Smooth muscle cell (in vitro differentiated cells): Measurements from ENCODE around the gene INTS11. TPM values are rescaled to one million over a fixed set of nuclear protein-coding genes. Genes with fewer than 3 reads are reported as not detected.

Experiments
- DNase-seq: peaks from one replicate; lab custom pipeline; 2025; ENCODE audit not compliant: unreplicated experiment; lab: John Stamatoyannopoulos, UW
- H2AFZ ChIP-seq: fragments of 200-600 bp; sonication (generic); 2 replicates; pipeline ENCODE4 v1.6.0; 2016; ENCODE audit warnings: antibody characterized with exemption, low read depth, mild to moderate bottlenecking
- H3F3A ChIP-seq: fragments of 200-600 bp; sonication (generic); 2 replicates; pipeline ENCODE4 v1.6.0; 2017; ENCODE audit warnings: antibody characterized with exemption, low read depth
- H3K27ac ChIP-seq: fragments of 200-600 bp; sonication (generic); 2 replicates; pipeline ENCODE4 v1.5.1; 2016; ENCODE audit warnings: low read depth, mild to moderate bottlenecking
- H3K27me3 ChIP-seq: fragments of 200-600 bp; sonication (generic); 2 replicates; pipeline ENCODE4 v1.6.1; 2016; ENCODE audit warnings: low read depth, mild to moderate bottlenecking
- H3K36me3 ChIP-seq: fragments of 200-600 bp; sonication (generic); 2 replicates; pipeline ENCODE4 v1.5.1; 2016; ENCODE audit warnings: low read depth
- H3K4me1 ChIP-seq: fragments of 200-600 bp; sonication (generic); 2 replicates; pipeline ENCODE4 v1.5.1; 2016; ENCODE audit warnings: low read depth
- H3K4me2 ChIP-seq: fragments of 200-600 bp; sonication (generic); 2 replicates; pipeline ENCODE4 v1.6.0; 2016; ENCODE audit warnings: mild to moderate bottlenecking
- H3K4me3 ChIP-seq: fragments of 200-600 bp; sonication (generic); 2 replicates; pipeline ENCODE4 v1.5.1; 2016; ENCODE audit warnings: mild to moderate bottlenecking
- H3K79me2 ChIP-seq: fragments of 200-600 bp; sonication (generic); 2 replicates; pipeline ENCODE4 v1.6.0; 2016; ENCODE audit warnings: low read depth, mild to moderate bottlenecking
- H3K9ac ChIP-seq: fragments of 200-600 bp; sonication (generic); 2 replicates; pipeline ENCODE4 v1.6.0; 2016; ENCODE audit warnings: low read depth
- H3K9me3 ChIP-seq: fragments of 200-600 bp; sonication (generic); replicated peaks from 2 replicates; pipeline ENCODE4 v1.5.1; 2016; ENCODE audit warnings: low read depth
- H4K20me1 ChIP-seq: fragments of 200-600 bp; sonication (generic); 2 replicates; pipeline ENCODE4 v1.6.0; 2016; ENCODE audit warnings: low read depth
- WGBS: methylation state at CpG from one replicate; pipeline ENCODE4 v1.1.7; 2016; ENCODE audit warnings: low lambda C conversion rate; 5-methylcytosine and 5-hydroxymethylcytosine counted together
- polyA plus RNA-seq: library from polyadenylated mRNA; unstranded; fragments of >200 nt; fragmentation: Nextera tagmentation; extraction: Ambion mirVana; gene quantifications from 2 replicates; pipeline ENCODE4 v1.2.1, GENCODE V29; 2016
- total RNA-seq: library from RNA; depleted of rRNA; stranded (reverse); fragments of >200 nt; gene quantifications from 2 replicates; pipeline ENCODE4 v1.2.3, GENCODE V29; 2014
- TF ChIP-seq, protein P1 (sequence below): fragments of 200-600 bp; sonication (generic); IDR thresholded peaks from 2 replicates; pipeline ENCODE4 v1.5.1; 2017; ENCODE audit warnings: borderline replicate concordance, mild to moderate bottlenecking, antibody characterized with exemption; ENCODE audit not compliant: insufficient read depth, poor library complexity, severe bottlenecking

INTS11 gene
- total and polyA plus RNA-seq, 2 experiments from 2014 or later, result 48.5 to 63.1 TPM

DNA sequence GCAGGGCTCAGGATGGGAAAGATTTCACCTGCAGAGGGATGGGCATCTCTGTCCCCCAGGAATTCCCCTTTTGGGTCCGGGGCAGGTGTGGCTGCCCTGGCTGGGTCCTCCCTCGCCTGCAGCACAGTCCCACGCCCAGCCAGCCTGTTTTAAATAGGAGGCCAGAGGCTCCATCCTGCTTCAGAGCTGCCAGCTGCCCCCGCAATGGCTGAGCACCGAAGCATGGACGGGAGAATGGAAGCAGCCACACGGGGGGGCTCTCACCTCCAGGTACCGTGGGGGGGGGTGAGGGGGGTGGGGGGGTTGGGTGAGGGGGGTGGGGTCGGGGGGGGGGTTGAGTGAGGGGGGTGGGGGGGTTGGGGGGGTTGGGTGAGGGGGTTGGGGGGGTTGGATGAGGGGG, 40.6 kb downstream of the INTS11 start:
- no peaks in the 10 kb centered on the region for H3K9me3 ChIP-seq
- H4K20me1 ChIP-seq, result no peaks in the 10 kb centered on the region
- no peak overlapping the region for H3K9ac ChIP-seq
- H3K27me3 ChIP-seq, result no peaks in the 10 kb centered on the region
- H2AFZ ChIP-seq, result no peak overlapping the region
- no peaks in the 10 kb centered on the region for H3K36me3 ChIP-seq
- H3K79me2 ChIP-seq, result no peaks in the 10 kb centered on the region
- TF ChIP-seq, protein P1, sequence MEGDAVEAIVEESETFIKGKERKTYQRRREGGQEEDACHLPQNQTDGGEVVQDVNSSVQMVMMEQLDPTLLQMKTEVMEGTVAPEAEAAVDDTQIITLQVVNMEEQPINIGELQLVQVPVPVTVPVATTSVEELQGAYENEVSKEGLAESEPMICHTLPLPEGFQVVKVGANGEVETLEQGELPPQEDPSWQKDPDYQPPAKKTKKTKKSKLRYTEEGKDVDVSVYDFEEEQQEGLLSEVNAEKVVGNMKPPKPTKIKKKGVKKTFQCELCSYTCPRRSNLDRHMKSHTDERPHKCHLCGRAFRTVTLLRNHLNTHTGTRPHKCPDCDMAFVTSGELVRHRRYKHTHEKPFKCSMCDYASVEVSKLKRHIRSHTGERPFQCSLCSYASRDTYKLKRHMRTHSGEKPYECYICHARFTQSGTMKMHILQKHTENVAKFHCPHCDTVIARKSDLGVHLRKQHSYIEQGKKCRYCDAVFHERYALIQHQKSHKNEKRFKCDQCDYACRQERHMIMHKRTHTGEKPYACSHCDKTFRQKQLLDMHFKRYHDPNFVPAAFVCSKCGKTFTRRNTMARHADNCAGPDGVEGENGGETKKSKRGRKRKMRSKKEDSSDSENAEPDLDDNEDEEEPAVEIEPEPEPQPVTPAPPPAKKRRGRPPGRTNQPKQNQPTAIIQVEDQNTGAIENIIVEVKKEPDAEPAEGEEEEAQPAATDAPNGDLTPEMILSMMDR, result no peak
- 57% methylated on average over 8 of the region's 9 CpGs for WGBS
- DNase-seq, result no peak
- H3K27ac ChIP-seq, result no peak overlapping the region
- H3K4me1 ChIP-seq, result no peaks in the 10 kb centered on the region
- no peak overlapping the region for H3K4me3 ChIP-seq
- no peak overlapping the region for H3K4me2 ChIP-seq
- no peaks in the 10 kb centered on the region for H3F3A ChIP-seq

DNA sequence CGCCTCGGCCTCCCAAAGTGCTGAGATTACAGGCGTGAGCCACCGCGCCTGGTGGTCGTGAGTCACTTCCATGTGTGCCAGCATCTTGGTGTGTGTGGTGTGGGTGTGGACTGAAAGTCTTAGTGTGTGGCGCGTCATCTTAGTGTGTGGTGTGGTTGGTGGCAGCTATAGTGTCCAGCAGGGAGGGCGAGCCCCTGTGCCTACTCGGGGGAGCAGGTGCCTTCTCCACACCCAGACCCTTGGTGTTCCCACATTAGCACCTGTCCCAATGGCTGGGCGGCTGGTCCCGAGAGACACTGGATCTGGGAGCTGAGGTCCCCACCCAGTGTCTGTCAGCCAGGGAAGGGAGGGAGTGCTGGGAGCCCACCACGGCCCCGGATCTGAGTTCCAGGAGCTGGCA, 41.5 kb downstream of the INTS11 start:
- Histone ChIP-seq H3K9me3 (no peaks in the 10 kb centered on the region), H2AFZ (no peak overlapping the region), H3K9ac (no peak overlapping the region), H3K27me3 (no peaks in the 10 kb centered on the region), H3K4me3 (no peak overlapping the region), H3F3A (no peaks in the 10 kb centered on the region), H3K27ac (no peak overlapping the region), H3K79me2 (no peaks in the 10 kb centered on the region), H4K20me1 (no peaks in the 10 kb centered on the region), H3K4me1 (no peaks in the 10 kb centered on the region), H3K36me3 (no peaks in the 10 kb centered on the region), H3K4me2 (no peak overlapping the region)
- 91% methylated on average over 14 of the region's 14 CpGs for WGBS
- TF ChIP-seq, protein P1, result no peak
- no peak for DNase-seq

DNA sequence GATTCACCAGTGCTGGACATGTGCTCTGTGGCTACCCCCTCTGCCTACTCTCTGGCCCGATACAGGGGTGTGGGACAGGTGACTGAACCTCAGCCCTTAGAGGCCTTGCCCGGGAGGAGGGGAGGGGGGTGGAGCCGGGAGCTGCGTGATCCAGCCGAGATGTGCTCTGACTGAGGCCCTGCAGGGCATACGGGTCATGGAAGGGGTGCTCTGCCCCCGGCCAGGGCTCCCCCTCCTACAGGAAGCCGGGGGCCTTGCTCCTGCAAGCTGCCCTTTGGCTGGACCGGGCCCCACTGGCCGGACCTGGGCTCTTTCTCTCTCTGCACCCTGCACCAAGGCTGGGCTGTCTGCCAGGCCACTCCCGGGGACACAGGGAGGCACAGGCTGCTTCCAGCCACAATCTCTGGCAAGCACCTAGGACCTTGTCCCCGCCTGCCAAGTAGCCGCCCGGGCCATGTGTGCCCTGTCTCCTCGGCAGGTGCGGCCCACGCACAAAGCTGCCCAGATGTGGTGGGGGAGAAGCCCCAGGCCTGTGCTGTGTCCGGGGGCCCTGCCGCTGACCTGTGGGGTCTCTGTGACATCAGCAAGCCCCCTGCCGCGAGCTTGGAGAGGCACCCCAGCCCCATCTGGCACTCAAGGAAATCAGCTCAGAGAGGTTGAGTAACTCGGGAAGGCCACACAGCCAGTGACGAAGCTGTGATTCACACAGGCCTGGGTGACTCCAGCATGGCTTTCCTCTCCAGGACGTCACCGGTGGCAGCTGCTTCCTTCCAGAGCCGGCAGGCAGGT, 42.7 kb downstream of the INTS11 start:
- TF ChIP-seq, protein P1, result no peak
- no peaks in the 10 kb centered on the region for H3K4me1 ChIP-seq
- no peaks in the 10 kb centered on the region for H3K36me3 ChIP-seq
- no peaks in the 10 kb centered on the region for H3F3A ChIP-seq
- DNase-seq, result no peak
- no peaks in the 10 kb centered on the region for H4K20me1 ChIP-seq
- no peak overlapping the region for H3K9ac ChIP-seq
- no peaks in the 10 kb centered on the region for H3K27me3 ChIP-seq
- H3K27ac ChIP-seq, result no peak overlapping the region
- no peaks in the 10 kb centered on the region for H3K79me2 ChIP-seq
- no peak overlapping the region for H3K4me3 ChIP-seq
- H3K9me3 ChIP-seq, result no peaks in the 10 kb centered on the region
- 86% methylated on average over 25 of the region's 26 CpGs for WGBS
- no peak overlapping the region for H3K4me2 ChIP-seq
- no peak overlapping the region for H2AFZ ChIP-seq
